GM19193 (cell line): ENCODE results near the gene CTTNBP2NL.

Experiments
- POLR2A ChIP-seq: IDR thresholded peaks from 4 replicates; pipeline ENCODE4 v1.6.1; 2011; ENCODE audit not compliant: insufficient read depth, insufficient read length; ENCODE audit errors: extremely low read depth

CTTNBP2NL gene

DNA sequence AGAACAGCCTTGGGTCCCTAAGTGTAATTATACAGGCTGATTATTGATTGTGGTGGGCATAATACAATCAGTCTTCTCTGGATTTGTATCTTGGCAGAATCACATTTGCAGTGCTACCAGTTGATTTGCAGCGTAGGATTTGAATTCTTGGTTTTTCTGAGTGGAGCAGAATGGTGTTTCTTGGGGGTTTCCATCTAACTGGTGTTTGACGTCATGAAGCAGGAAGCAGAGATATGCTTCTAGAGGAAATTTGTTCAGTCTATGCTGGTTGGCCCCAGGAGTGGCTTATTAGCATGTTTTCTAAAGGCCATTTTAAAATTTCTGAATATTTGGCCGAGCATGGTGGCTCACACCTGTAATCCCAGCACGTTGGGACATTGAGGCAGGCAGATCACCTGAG, 3.4 kb downstream of the CTTNBP2NL start:
- TF ChIP-seq POLR2A = no peak

DNA sequence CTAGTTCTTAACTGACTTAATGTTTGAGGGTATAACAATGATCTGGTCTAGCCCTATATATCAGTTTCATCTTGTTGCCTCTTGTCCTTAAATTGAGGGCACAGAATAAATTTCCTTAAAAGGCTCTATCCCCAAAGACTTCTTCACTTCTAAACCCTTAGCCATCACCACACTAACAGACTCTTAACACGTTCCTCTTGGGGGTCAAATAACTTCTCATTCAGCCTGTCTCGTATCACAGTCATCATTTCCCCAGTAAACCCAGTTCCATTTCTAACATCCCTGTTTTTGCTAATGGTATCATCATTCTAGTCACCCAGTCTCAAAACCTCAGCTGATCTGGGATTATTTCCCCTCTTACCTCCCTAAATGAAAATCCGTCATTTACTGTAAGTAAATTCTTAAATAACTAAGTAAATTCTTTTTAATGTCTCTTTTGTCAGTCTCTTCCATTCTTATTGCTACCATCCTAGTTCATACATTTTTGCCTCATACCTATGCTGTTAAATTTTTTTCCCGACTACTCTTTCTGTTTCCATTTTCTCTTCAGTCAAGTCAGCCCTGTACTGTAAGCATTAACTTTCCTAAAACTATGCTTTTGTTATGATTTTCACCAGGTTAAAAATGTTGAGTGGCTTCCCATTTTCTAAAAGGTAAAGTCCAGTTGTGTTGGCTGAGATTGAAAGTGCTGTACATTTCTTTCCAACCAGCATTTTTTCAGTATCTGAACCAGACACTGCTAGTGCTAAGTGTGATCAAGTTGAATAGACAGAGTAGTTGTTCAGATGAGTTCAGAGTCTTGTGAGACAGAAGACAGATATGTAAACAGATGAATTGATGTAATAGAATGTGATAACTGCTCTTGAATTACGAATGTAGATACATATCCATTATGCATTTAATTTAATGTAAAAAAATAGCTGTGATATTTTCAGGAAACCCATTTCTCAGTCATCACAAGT, 6.9 kb downstream of the CTTNBP2NL start:
- no peak for TF ChIP-seq POLR2A

DNA sequence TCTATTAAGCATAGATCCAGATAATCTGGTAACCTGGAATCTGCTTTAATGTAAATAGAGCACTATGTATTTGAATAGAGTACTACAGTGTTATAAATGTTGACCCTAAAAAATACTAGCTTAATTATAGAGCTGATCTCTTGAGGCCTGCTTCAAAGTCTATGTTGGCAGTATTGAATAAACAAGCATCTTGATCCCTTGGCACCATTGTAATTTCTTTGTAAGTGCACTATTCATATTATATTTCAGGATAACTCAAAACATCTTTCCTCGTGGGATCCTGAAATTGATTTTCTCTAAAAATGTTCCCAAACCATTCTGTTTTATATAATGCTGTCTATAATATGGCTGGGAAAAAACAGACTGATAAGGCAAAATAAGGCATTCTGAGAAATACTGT, 10.8 kb downstream of the CTTNBP2NL start:
- TF ChIP-seq POLR2A = no peak

DNA sequence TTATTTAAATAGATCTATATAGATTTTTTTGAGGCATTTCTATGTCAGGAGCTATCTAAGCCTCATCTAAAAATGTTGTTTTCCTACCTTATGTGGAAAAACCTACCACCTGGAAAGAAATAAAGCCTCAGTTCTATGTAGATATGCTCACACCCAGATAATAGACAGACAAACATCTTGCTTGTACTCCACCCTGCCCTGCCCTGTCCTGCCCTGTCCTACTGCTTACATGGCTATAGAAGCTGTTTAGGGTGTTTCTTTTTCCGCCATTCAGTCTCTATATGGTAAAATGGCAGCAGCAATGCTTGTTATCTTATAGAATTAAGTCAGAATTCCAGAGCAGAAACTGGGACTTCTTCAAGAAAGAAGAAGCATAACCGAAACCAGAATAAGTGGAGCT, 13.4 kb downstream of the CTTNBP2NL start:
- TF ChIP-seq POLR2A = no peak

DNA sequence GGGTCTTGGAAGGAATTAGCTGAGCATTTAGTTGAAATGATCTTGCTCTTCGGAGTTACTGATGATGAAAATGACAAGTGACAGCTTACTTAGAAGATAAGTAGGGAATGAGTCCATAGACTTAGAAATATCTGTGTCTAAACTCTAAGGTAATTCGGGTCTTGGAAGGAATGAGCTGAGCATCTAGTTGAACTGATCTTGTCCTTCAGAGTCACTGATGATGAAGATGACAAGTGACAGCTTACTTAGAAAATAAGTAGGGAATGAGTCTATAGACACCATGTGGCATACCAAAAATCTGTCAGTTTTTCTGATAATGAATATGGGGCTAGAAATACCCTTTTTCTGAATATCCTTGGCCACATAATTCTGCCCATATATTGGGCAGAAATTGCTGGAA, 14.7 kb downstream of the CTTNBP2NL start:
- TF ChIP-seq POLR2A = no peak

DNA sequence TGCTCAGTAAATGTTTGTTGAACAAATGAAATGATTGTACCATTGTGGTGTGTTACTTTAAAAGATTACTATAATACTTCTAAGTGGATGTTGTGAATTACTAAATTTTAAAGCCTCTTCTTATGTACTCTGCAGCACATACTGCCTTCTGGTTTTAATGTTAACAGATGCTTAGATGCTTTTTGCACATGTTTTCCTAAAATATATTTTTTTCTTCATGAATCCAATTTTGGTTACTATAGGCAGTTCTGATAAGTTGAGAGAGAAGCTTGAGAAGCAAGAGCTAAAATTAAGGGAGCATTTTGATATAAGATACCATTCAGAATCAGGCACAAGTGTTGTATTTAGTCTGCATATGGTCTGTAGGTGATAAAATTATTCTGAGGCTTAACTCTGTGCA, 21.3 kb downstream of the CTTNBP2NL start:
- no peak for TF ChIP-seq POLR2A

DNA sequence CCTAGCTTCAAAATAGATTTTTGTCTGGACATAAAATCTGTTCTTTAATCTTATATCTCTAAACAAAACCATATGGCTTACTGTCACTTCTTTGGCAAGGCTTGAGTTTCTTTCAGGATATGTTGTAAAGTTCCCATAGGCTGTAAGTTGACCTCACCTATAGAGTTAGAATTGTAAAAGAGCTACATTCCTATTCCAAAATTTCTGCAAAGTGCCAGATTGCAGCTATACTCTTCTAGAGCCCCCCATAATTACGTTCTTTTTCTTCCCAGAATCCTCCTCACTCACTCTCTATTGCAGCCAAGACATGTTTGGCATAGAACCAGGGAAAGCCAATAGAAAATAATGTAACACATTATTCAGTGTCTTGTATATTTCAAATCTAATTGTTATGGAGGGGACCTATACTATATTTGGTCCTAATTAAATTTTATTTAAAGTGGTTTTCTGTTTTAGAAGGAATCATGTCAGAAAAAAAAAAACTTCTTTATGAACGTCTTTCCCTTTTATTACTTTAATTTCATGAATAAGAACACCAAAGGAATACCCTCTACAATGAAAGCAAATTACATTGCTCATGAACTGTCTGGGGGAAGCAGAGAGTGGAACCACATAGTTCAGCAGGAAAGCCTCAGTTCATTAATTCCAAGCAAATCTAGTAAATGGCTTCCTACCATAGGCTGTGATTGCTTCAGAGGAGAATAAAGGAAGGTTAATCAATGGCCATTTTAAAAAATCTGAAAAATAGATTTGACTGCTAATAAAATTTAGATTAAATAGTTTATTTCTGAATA, 22.3 kb downstream of the CTTNBP2NL start:
- TF ChIP-seq POLR2A = no peak

DNA sequence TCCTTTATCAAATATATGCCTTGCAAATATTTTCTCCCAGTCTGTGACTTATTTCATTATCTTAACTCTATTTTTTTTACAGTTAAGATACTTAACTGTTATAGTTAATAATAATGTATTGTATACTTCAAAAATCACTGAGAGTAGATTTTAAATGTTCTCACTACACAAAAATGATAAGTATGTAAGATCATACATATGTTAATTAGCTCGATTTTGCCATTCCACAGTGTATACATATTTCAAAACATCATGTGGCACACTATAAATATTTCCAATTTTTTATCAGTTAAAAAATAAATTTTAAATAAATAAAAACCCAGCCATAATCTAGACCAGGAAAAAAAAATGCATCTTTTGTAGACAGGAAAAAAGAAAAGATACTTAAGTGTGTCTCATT, 27.2 kb downstream of the CTTNBP2NL start:
- TF ChIP-seq POLR2A = no peak

DNA sequence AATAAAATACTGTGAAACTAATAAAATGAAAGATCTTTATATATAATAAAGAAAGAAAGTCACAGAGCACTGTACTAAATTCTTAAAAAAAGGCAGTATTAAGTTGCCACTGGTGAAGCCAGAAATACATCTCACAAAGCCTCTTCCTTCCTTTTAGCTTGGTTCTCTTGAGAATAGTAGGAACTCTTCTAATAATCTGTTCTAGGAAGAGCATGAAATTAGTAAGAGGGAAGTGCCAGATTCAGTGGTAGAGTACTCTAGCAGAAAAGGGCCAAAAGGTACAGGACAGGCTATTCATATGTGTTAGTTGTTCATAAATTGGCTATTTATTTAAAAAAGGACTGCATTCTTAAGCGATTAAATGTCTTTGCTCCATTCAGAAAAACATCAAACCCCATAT, 33.7 kb downstream of the CTTNBP2NL start:
- no peak for TF ChIP-seq POLR2A

DNA sequence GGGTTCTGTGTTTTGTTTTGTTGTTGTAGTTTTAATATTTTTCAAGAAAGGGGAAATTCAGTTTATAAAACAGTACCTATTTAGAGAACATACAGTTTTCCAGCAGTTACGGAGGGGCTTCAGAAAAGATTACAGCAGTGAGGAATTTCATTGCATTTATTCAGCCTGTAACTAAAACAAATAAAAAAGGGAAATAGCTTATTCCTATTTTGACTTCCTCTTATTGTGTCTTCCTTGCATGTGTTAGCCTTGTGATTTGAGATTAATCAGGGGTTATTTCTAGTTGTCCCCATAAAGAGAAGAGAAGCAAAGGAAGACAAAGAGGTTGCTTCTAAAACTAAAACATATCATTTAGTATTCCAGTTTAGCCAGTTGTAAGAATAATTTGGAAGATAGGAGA, 35.0 kb downstream of the CTTNBP2NL start:
- TF ChIP-seq POLR2A = no peak

DNA sequence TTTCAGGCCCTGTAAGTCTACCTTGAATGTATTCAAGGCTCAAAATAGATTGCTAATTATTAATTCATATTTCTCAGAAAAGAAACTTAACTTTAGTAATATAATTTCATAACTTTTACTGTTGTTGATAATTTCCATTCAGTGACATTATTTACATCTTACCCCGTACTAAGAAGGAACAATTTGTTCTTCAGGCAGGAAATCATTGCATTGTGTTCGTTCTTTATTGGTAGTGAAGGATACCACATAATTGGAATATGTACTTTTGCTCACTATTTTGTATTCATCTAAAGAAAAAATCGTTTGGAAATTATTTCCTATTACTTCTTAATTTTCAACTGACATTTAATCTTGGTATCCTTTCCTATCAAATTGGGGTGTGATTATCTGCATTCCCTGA, 39.4 kb downstream of the CTTNBP2NL start:
- no peak for TF ChIP-seq POLR2A

DNA sequence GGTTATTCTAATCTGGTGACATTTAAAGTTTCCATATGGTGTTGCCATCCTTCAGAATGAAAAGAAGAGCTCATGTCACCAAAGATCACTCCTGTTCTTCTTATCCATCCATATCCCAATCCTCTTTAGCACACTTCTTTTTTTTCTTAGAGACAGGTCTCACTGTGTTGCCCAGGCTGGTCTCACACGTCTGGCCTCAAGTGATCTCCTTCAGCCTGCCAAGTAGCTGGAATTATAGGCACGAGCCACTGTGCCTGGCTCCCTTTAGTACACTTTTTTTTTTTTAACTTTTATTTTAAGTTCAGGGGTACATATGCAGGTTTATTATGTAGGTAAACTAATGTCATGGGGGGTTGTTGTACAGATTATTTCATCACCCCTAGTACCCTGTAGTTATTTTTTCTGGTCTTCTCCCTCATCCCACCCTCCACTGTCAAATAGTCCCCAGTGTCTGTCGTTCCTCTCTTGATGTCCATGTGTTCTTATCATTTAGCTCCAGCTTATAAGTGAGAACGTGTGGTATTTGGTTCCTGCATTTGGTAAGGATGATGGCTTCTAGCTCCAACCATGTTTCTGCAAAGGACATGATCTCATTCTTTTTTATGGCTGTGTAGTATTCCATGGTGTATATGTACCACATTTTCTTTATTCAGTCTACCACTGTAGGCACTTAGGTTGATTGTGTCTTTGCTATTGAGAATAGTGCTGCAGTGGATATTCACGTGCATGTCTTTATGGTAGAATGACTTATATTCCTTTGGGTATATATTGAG, 40.6 kb downstream of the CTTNBP2NL start:
- TF ChIP-seq POLR2A = no peak

DNA sequence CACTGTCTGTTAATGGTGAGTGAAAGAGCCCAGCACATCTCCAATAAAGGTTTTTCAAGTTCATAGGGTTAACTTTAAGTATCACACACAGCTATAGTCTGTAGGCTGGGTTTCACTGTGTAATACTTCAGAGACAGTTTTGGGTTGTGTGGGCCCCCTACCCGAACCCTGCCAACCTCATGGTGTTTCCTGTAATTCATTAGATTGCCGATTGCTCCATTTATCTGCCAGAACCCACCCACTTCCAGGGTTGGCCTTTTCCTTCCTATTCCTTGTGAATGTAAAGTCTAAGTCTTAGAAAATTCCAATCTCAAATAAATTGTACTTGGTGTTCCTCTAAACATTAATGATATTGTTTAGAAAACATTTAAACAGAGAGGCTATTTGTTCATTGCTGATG, 43.6 kb downstream of the CTTNBP2NL start:
- no peak for TF ChIP-seq POLR2A

DNA sequence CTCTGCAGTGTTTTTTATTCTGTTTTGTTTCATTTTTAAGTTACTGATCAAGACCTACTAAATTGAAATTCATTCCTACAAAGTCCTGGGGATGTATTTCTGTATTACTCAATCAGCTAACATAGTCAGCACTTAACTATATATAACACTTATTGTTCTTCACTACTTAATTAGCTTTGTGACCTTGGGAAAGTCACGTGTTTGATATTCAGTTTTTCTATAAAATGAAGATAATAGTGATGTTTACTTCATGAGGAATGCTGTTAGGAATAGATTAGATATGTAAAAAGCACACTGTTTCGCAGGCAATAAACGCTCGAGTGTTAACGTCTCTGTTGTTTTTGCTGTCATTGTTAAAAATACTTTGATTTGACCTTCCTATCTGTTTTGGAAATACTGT, 44.6 kb downstream of the CTTNBP2NL start:
- no peak for TF ChIP-seq POLR2A

DNA sequence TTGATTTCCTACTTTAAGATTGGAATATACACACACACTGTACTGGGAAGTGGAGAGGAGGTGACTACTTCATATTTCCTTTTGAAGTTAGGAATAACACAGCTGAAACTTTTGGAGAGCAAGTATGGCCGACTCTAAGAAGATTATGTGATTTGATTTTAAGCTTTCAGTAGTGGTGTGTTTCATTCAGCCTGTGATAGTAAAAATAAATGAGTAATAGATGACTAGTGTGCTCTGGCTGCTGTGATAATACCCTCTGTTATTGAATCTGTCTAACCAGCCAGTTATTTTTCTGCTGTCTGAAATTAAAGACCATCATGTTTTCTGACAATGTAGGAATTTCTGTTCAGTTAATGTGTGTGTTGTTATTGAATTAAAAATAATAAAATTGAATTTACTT, 48.3 kb downstream of the CTTNBP2NL start:
- TF ChIP-seq POLR2A = no peak
